HG02610 (cell line): ENCODE data around the gene TRAF2.
"Not testable (repeated sequence)": the region's sequence is repeated elsewhere in the genome, so short reads cannot be mapped to it uniquely, and the experiment has no call there.

Experiments used
- ATAC-seq: cut with Tn5 transposase; IDR thresholded peaks from one replicate; pipeline ENCODE4 v1.9.1; 2021; ENCODE audit warnings: mild to moderate bottlenecking, moderate library complexity; ENCODE audit not compliant: unreplicated experiment

TRAF2 gene

GRCh38 chr9:136856541-136857141, 29.7 kb upstream of the TRAF2 start:
- no peak for ATAC-seq

- ATAC-seq, result no peak
Observed at GRCh38 chr9:136857166-136857565, 29.1 kb upstream of the TRAF2 start.

GRCh38 chr9:136857581-136858412, 28.5 kb upstream of the TRAF2 start:
- ATAC-seq, result no peak

- no peak for ATAC-seq
Observed at GRCh38 chr9:136858452-136858843, 27.9 kb upstream of the TRAF2 start.

GRCh38 chr9:136858844-136859757, 27.2 kb upstream of the TRAF2 start:
- no peak for ATAC-seq

- no peak for ATAC-seq
Observed at GRCh38 chr9:136860529-136860928, 25.8 kb upstream of the TRAF2 start.

- no peak for ATAC-seq
Observed at GRCh38 chr9:136860933-136861873, 25.1 kb upstream of the TRAF2 start.

- no peak for ATAC-seq
Observed at GRCh38 chr9:136861874-136862457, 24.4 kb upstream of the TRAF2 start.

GRCh38 chr9:136862849-136863622, 23.3 kb upstream of the TRAF2 start:
- ATAC-seq, result no peak

- no peak for ATAC-seq
Observed at GRCh38 chr9:136863623-136864273, 22.6 kb upstream of the TRAF2 start.

- no peak for ATAC-seq
Observed at GRCh38 chr9:136865041-136865767, 21.1 kb upstream of the TRAF2 start.

- no peak for ATAC-seq
Observed at GRCh38 chr9:136865768-136866103, 20.6 kb upstream of the TRAF2 start.

- ATAC-seq, result not testable (repeated sequence)
Observed at GRCh38 chr9:136866898-136867421, 19.4 kb upstream of the TRAF2 start.

GRCh38 chr9:136867480-136867879, 18.8 kb upstream of the TRAF2 start:
- ATAC-seq, result no peak

GRCh38 chr9:136867917-136868316, 18.4 kb upstream of the TRAF2 start:
- no peak for ATAC-seq

GRCh38 chr9:136868644-136869043, 17.7 kb upstream of the TRAF2 start:
- ATAC-seq, result no peak

GRCh38 chr9:136869611-136870010, 16.7 kb upstream of the TRAF2 start:
- ATAC-seq, result not testable (repeated sequence)

GRCh38 chr9:136875155-136875554, 11.2 kb upstream of the TRAF2 start:
- ATAC-seq, result no peak
